ENCODE data around the gene CDCP2.

CDCP2 gene

DNA sequence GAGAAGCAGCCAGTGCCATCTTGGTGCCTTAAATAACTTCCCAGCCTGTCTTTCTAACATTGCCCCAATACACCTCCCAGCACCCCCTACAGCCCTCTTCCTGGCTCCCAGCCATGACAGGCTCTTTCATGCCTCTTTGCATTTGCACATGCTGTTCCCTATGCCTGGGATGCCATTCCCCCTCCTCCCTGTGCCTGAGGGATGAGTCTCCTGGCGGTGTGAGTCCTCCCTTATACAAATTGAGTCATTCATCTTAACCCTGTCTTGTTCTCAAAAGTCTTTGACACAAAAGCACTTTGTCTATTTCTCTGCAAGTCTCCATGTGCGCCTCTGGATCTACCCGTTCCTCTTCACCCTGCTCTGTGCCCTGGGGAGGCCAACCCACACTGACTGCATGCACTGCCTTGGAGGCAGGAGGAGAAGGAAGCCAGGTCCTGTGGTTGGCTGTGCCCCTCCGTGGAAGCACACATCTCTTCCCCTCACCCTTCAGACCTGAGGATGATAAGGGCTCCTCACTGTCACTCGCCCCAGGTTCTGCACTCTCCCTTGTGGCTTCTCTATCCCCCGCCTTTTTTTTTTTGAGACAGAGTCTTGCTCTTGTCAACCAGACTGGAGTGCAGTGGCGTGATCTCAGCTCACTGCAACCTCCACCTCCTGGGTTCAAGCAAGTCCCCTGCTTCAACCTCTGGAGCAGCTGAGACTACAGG is 25.1 kb downstream of the CDCP2 start:
- no peak overlapping the region for H3K4me3 ChIP-seq (ENCODE audit: low read depth, low read length)
- DNase-seq (ENCODE audit: low read depth, low spot score) = no peak
- TF ChIP-seq CTCF (IDR thresholded peaks at IDR 0.05; ENCODE audit: low read depth, low read length) = no peak
- in situ Hi-C loops (cut with HindIII; ENCODE audit: low sequenced_read_pairs) = no loop called here

- H3K4me3 ChIP-seq (ENCODE audit: low read depth, low read length) = no peak overlapping the region
- TF ChIP-seq CTCF (IDR thresholded peaks at IDR 0.05; ENCODE audit: low read depth, low read length) = no peak
- in situ Hi-C loops (cut with HindIII; ENCODE audit: low sequenced_read_pairs) = no loop called here
- peak; percentile 20 for DNase-seq (ENCODE audit: low read depth, low spot score)
Observed at GRCh38 chr1:54126271-54126815, 26.5 kb downstream of the CDCP2 start.

- TF ChIP-seq CTCF (IDR thresholded peaks at IDR 0.05; ENCODE audit: low read depth, low read length) = peak; percentile 52
- DNase-seq (ENCODE audit: low read depth, low spot score) = peak; percentile 23
- H3K4me3 ChIP-seq (ENCODE audit: low read depth, low read length) = no peak overlapping the region
- in situ Hi-C loops (cut with HindIII; ENCODE audit: low sequenced_read_pairs) = no loop called here
Observed at GRCh38 chr1:54125386-54126070, 27.3 kb downstream of the CDCP2 start.

DNA sequence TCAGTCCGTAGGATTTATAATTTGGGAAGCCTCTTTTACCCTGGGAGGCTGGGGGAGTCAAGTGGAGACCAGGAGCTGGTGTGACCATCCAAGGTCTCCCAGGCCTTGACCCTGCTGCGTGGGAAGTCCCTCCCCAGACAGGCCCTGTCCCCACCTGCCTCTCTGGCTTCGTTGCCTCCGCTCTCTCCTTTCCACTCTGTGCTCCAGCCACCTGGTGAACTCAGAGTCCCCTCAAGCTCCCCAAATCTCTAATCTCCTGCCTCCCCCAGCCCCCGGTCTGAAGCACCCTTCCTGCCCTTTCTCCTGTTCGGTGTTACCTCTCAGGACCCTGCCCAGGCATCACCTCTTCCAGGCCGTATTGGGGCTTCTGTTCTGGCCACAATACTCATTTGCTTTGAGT is 27.9 kb downstream of the CDCP2 start:
- no peak for TF ChIP-seq CTCF (IDR thresholded peaks at IDR 0.05; ENCODE audit: low read depth, low read length)
- in situ Hi-C loops (cut with HindIII; ENCODE audit: low sequenced_read_pairs) = no loop called here
- no peak for DNase-seq (ENCODE audit: low read depth, low spot score)

DNA sequence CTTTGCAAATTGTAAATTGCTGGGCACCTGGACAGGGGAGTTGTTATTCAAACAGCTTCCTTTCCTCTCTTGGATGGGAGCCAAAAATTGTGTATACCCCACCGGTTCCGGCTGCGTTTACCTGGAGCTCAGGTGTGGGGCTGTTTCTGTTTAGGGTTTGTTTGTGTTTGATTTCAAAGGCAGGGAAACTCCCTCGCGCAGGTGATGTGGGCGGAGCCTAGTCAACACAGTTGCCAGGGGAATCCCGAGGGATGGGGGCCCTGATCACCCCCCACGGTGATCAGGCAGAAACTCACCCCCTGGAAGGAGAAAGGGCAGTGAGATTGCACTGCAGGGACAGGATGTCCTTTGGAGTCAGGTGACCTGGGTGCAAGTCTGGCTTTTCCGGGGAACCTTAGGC is 28.3 kb downstream of the CDCP2 start:
- in situ Hi-C loops (cut with HindIII; ENCODE audit: low sequenced_read_pairs) = no loop called here
- TF ChIP-seq CTCF (IDR thresholded peaks at IDR 0.05; ENCODE audit: low read depth, low read length) = no peak
- no peak for DNase-seq (ENCODE audit: low read depth, low spot score)
- H3K4me3 ChIP-seq (ENCODE audit: low read depth, low read length) = no peak overlapping the region

More for the DNA sequence above, 27.9 kb downstream of the CDCP2 start:
- no peak overlapping the region for H3K4me3 ChIP-seq (ENCODE audit: low read depth, low read length)

DNA sequence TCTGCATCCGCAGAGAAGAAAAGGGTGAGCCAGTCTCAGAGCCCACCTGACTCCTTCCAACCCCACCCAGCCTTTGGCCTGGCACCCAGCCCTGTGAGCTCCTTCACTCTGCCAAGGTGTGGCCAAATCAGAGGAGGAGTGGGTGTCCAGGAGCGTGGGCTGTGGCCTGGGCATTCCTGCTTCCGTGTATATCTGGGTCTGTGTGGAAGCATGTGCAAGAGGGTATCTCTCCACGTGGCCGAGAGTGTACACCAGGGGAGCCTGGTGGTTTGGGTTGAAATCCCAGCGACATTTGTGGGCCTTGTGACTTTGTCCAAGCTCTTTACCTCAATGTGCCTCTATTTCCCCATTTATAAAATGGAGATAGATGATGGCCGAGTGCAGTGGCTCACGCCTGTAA is 29.8 kb downstream of the CDCP2 start:
- no peak overlapping the region for H3K4me3 ChIP-seq (ENCODE audit: low read depth, low read length)
- DNase-seq (ENCODE audit: low read depth, low spot score) = no peak
- in situ Hi-C loops (cut with HindIII; ENCODE audit: low sequenced_read_pairs) = no loop called here
- no peak for TF ChIP-seq CTCF (IDR thresholded peaks at IDR 0.05; ENCODE audit: low read depth, low read length)
